HG02642 (cell line): Measurements from ENCODE around the gene REM2.

Experiments
- ATAC-seq: cut with Tn5 transposase; IDR thresholded peaks from one replicate; pipeline ENCODE4 v1.9.1; 2021; ENCODE audit warnings: mild to moderate bottlenecking; ENCODE audit not compliant: unreplicated experiment, poor library complexity

The REM2 gene

DNA sequence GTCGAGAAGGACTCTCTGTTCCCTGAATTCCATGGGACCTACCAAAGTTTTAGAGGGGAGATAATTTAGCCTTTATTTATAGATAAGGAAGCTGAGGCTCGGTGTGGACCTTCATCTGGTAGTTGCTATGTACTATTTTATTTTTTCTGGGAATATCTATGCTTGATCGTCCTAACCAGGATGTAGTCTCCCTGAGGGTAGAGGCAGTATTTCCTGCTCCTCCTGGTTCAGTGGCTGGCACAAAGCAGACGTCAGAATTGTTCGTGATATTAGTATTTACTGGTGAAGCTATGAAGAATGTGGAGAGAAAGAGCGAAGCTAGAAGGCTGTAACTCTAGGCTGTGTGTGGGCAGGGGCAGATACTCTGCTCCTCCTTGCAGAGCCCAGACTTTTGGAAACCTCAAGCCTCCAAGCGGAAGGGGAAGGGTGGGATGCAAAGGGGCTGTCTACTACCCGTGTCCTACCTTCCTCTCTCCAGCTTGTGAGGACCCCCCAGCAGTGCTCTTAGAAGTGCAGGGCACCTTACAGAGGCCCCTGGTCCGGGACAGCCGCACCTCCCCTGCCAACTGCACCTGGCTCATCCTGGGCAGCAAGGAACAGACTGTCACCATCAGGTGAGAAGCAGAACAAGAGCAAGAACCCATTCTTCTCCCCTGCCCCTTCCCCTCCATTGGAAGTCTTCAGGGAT is 10.0 kb upstream of the REM2 start:
- ATAC-seq = no peak

DNA sequence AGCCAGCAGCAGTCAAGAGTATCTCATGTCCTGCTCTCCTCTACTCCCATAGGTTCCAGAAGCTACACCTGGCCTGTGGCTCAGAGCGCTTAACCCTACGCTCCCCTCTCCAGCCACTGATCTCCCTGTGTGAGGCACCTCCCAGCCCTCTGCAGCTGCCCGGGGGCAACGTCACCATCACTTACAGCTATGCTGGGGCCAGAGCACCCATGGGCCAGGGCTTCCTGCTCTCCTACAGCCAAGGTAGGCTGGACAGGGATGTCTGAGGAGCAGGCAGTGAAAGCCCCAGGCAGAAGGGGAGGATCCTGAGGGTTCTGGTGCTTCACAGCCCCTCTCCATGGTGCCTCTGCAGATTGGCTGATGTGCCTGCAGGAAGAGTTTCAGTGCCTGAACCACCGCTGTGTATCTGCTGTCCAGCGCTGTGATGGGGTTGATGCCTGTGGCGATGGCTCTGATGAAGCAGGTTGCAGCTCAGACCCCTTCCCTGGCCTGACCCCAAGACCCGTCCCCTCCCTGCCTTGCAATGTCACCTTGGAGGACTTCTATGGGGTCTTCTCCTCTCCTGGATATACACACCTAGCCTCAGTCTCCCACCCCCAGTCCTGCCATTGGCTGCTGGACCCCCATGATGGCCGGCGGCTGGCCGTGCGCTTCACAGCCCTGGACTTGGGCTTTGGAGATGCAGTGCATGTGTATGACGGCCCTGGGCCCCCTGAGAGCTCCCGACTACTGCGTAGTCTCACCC is 7.8 kb upstream of the REM2 start:
- ATAC-seq = no peak

DNA sequence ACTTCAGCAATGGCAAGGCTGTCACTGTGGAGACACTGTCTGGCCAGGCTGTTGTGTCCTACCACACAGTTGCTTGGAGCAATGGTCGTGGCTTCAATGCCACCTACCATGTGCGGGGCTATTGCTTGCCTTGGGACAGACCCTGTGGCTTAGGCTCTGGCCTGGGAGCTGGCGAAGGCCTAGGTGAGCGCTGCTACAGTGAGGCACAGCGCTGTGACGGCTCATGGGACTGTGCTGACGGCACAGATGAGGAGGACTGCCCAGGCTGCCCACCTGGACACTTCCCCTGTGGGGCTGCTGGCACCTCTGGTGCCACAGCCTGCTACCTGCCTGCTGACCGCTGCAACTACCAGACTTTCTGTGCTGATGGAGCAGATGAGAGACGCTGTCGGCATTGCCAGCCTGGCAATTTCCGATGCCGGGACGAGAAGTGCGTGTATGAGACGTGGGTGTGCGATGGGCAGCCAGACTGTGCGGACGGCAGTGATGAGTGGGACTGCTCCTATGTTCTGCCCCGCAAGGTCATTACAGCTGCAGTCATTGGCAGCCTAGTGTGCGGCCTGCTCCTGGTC is 7.2 kb upstream of the REM2 start:
- ATAC-seq = no peak

DNA sequence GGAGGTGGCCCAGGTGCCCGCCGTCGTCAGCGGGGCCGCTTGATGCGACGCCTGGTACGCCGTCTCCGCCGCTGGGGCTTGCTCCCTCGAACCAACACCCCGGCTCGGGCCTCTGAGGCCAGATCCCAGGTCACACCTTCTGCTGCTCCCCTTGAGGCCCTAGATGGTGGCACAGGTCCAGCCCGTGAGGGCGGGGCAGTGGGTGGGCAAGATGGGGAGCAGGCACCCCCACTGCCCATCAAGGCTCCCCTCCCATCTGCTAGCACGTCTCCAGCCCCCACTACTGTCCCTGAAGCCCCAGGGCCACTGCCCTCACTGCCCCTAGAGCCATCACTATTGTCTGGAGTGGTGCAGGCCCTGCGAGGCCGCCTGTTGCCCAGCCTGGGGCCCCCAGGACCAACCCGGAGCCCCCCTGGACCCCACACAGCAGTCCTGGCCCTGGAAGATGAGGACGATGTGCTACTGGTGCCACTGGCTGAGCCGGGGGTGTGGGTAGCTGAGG is 6.0 kb upstream of the REM2 start:
- no peak for ATAC-seq

DNA sequence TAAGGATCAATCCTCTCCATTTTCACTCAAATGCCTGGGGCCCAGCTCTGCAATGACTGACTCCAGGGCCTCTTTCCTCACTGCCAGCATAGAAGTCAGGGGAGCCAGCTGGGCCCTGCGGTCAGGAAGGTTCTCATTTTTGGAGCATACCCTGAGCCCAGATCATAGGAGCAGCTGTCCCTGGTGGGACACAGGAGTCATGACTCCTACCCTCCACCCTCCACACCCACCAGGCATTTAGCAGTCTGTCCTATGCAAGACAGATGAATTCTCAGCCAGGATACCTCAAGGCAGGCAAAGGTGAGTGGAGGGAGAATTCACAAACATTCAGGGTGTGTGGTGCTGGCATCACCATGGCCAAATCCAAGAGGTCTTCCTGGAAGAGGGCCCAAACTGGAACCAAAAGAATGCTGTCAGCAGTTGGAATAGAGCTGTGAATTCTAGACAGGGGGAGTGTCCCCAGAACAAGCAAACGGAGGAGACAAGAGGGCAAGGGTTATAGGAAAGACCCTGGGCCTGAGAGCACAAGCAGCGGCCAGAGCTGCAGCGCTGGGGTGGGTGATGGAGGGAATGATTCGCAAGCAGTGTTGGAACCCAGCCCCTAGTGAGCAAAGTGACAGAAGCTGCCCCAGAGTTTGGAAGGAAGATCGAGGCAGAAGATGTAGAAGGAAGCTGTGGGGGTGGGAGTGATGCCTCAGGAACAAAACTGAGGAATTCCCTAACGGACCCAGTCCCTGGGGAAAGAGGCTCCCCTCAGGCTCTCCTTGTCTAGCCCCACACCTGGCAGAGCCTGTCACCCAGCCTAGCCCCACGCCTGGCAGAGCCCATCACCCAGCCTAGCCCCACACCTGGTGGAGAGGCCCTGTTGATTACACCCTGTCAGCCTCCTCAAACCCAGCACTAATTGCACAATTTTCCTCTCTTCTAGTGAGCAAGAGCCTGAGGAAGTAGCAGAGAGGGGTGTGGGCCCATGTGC is 4.5 kb upstream of the REM2 start:
- no peak for ATAC-seq

DNA sequence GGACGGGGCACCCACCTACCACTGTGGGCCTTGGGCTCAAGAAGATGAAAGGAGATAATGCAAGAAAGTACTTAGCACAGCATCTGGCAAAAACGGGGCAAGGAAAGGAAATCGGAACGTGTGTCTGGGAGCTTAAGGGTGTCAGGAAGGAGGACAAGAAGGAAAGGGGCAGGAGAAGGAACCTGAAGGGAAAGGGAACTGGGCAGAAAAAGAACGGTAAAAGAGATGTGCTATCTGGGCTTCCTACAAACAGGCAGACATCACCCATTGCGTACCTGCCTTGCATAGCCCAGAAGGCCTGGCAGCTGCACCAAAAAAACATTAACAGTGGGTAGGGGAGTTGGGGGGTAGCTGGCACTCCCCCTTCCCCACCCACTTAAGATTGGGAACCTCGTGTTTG is 958 bp upstream of the REM2 start:
- no peak for ATAC-seq

DNA sequence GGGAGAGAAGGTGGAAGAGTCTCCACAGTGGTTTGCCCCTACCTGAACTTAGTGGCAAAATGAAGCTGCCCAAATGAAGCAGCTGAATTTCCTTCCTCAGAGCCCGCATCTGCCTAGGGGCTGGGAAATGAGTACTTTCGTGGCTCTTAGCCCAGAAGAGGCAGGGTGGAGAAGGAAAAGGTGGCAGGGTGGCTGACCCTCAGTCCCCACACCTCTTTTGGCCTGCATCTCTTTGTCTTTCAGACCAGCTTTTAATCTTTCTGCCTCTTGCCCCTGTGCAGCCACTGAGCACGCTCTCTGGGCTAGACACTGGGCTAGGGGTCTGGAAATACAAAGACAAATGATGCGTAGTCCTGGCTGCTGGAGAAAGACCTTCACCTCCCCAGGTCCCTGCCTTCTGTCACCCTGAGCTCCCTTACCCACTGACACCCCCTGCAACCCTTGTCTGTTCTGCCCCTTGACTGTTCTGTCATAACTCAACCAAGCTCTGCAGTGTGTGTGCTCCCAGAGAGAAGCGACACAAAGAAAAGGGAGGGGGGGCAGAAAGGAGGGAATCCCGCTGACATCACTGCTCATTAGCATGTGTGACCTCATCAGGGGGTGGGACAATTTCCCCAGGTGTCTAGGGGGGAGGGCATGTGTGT is 371 bp upstream of the REM2 start:
- no peak for ATAC-seq

DNA sequence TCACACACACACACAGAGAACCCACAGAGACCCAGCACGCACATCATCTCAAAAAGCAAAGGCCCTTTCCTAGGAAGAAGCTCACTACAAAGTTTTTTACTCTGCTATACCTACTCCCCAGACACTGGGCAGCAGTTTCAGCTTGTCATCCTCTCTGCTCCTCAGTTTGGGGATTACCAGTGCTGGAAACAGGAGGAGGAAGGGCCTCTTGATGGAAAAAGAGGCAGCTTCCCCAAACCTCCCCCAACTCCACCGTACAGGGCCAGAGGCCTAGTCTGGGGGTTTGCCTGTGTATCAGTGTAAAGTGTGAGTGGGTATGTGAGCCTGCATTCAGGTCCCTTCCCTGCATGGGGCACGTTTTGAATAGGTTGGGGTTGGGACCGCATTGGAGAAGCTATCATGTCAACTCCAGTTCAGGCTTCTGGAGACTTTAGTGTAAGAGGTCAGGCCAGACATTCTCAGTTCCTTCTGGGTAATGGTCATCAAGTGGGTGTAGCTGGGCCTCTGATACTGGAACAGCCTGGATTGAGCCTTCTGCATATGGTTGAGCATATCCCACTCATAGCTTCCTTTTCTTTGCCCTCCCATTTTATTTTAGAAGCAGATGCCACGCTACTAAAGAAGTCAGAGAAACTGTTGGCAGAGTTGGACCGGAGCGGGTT is 1.2 kb downstream of the REM2 start:
- no peak for ATAC-seq

DNA sequence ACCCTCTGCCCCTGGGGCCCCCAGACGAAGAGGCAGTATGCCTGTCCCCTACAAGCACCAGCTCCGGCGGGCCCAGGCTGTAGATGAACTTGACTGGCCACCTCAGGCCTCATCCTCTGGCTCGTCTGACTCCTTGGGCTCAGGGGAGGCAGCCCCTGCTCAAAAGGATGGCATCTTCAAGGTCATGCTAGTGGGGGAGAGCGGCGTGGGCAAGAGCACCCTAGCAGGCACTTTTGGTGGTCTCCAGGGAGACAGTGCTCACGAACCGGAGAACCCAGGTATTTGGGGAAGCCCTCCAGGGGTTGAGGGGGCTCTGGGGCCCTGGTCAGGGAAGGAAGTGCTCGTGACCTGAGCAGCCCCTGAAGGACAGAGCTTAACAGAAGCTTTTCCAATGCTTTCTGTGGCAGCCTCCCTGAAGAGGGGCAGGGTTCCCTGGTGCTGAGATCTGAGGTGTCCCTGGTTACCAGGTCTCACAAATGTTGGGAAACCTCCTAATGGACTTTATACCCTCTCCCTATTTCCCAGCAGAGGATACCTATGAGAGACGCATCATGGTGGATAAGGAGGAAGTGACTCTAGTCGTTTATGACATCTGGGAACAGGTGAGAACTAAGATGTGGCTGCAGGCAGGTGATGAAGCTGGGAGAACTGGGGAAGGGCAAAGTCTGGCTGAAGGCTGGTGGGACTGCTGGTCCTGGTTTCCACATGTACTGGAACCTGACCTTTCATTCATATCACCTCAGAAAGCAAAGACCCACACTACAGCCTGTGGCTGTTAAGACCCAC is 1.9 kb downstream of the REM2 start:
- ATAC-seq = no peak

DNA sequence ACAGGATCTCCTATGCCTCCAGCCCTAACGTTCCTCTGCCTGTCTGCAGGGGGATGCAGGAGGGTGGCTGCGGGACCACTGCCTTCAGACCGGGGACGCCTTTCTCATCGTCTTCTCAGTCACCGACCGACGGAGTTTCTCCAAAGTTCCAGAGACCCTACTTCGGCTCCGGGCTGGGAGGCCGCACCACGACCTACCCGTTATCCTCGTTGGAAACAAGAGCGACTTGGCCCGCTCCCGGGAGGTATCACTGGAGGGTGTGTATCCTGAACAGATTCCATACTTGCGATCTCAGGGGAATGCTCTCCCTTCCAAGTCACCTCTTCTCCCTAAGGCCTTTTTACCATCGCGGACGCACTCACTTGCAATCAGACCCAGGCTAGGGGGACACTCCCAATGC is 3.0 kb downstream of the REM2 start:
- ATAC-seq = no peak

DNA sequence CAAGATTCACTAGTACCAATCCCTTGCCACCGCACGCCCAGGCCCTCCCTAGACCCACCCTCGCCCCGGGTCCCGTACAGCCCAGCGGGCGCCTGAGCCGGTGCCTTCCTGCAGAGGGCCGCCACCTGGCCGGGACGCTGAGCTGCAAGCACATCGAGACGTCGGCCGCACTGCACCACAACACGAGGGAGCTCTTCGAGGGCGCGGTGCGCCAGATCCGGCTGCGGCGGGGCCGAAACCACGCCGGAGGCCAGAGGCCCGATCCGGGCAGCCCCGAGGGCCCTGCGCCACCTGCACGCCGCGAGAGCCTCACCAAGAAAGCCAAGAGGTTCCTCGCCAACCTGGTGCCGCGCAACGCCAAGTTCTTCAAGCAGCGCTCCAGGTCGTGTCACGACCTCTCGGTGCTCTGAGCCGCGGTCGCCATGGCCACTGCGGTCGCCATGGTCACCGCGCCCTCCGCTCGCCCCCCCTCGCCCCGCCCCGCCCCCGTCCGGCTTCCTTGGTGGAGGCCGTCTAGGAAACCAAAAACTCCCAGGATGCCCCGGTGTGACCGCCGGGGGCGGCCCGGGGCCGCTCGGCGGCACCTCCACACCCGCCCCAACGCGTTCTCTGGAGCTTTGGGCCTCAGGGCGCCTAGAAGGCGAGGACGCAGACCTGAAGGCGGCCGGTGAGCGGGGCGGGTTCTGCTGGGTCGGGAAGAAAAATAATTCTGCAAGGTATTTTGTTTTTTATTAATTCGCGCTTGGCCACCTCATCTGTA is 3.7 kb downstream of the REM2 start:
- ATAC-seq = peak; percentile 59

DNA sequence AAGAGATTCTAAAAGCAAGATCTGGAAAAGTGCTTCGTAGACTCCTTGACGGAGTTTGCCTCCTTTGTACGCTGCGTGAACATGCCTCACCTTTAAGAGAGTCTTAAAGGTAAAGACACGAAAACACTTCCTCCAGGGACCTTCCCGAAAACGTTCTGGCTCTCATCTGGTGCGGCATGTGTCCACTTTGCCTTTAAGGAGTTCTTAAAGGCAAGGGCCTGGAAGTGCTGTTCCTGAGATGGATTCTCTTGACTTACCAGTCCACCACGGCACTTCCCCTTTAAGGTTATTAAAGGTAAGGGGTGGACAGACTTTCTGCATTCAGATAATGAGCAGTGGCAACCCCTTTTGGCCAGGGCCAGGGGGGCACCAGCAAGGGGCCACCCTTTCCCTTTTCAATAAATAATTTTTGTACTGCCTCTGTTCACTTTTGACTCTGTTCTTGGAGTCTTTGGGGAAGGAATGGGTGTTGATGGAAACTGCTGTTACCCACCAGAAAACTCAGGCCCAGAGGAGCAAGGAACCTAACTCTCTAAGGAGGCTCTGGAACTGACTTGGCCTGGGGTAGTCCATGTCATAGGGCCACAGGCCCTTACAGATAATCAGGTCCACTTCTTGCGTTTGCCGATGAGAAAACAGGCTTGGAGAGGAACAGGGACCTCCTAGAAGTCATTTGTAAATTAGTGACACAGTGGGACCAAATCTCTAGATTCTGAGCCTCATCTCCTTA is 4.4 kb downstream of the REM2 start:
- ATAC-seq = peak; percentile 37

DNA sequence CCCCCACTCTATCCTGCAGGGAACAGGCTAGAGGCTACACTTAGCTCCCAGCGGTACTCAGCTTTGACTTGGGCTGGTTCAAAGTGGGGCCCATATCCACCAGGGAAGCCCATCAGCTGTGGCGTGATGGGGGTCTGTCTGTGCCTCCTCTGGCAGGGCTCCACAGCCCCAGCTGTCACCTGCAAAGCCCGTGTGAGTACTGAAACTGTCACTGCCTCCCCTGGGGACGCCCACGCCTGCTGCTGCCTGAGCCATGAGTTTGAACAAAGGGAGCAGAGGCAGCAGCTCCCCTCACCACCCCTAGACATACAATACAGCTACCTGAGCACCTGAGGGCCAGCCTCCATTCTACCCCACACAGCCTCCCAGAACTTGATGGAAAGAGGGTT is 5.0 kb downstream of the REM2 start:
- ATAC-seq = peak; percentile 49

DNA sequence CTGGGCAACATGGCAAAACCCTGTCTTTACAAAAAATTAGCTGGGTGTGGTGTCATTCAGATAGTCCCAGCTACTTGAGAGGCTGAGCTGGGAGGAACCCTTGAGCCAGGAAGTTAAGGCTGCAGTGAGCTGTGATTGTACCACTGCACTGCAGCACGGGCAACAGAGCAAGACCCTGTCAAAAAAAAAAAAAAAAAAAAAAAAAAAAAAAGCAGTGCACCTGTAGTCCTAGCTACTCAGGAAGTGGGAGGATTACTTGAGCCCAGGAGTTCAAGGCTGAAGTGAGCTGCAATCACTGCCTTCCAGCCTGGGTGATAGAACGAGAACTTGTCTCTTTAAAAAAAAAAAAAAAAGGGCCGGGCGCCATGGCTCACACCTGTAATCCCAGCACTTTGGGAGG is 5.6 kb downstream of the REM2 start:
- no peak for ATAC-seq

DNA sequence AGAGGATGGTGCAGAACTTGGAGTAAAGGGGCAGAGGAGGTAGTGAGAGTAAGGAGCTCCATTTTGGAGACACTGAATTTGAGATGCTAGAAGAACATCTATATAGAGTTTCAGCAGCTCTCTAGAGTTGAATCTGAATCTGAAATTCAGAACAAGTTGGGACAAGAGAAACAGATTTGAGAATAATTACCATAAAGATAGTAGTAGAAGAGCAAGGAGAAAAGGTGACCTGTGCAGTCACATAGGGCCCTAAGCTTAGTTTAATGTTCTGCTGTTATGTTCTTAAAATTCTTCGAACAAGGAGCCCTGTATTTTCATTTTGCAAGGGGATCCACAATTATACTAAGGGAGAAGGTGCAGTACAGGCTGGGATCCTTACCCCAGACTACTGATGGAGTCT is 7.4 kb downstream of the REM2 start:
- ATAC-seq = no peak

DNA sequence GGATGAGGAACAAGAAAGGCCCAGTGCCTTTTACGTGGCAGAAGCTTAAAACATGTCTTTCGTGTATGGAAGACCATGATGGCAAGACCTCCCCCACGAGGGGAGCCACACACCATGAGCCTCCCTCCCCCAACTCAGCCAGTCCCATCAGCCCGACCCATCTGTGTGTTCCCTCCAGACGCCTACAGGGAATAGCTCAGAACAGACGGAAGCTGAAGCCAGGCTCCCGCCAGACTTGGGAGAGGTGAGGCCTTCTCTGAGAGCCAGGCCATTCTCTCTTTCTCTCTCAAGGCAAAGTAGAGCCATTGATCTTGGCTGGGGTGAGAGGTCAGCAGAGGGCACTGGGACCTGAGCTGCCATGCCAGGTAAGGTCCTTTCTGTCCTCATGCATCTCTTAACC is 9.5 kb downstream of the REM2 start:
- no peak for ATAC-seq

DNA sequence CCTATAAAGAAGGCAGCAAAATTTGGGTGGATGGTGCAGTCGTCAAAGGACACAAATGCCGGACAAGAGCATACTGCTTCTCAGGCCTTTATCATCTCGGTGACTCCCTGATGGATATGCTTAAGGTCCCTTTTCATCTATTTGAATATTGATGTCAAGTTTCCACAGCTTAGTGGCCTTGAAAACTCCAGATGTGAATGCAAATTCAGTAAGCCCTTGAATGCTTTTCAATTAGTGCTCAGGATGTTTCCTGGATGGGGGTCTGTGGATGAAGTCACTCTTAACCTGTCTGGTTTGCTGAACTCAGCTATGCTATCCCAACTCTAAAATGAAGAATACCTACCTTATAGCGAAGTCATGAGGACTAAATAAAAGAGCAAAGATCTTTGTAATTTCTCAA is 10.7 kb downstream of the REM2 start:
- no peak for ATAC-seq
